ENCODE results near the gene CRMP1.
"Not testable (repeated sequence)": the region's sequence is repeated elsewhere in the genome, so short reads cannot be mapped to it uniquely, and the experiment has no call there.

- TF ChIP-seq EZH2phosphoT487 (IDR thresholded peaks at IDR 0.05; ENCODE audit: insufficient read depth, low read depth); EZH2 (IDR thresholded peaks at IDR 0.05; ENCODE audit: insufficient read depth, poor library complexity, severe bottlenecking): not testable (repeated sequence)
These were observed 55.4 kb downstream of the CRMP1 start for GRCh38 chr4:5837483-5837882.
